A549 treated with dexamethasone at 1 μM for 4 hours (cell line): ENCODE data around the gene MMP23B. TPM values are rescaled to one million over a fixed set of nuclear protein-coding genes. Genes with fewer than 3 reads are reported as not detected.

Experiments
- total RNA-seq: library from RNA; stranded (reverse); fragments of 200-300 nt; extraction: Qiagen RNA extraction; gene quantifications from 5 replicates; pipeline ENCODE4 v1.2.3, GENCODE V29; 2022

The MMP23B gene
- 0.46 to 0.79 TPM (median 0.61 TPM) in 4 of 5 replicates, not detected in the other for total RNA-seq

GRCh38 chr1:1631782-1632420 lies at the start of gene MMP23B:
MMP23B (plus strand) TSS chr1:1632173; CDS start chr1:1632219, 46 bp downstream.

GRCh38 chr1:1599935-1600860 lies 31.8 kb upstream of the MMP23B start, which contains the start of gene FNDC10:
FNDC10 (minus strand) TSS chr1:1600135; CDS start chr1:1600015, 120 bp downstream.

GRCh38 chr1:1615256-1616044 lies 16.5 kb upstream of the MMP23B start, which contains the start of gene MIB2:
MIB2 (plus strand) TSS chr1:1615500; CDS start chr1:1623453, 7,953 bp downstream.

GRCh38 chr1:1658583-1659549 lies 26.9 kb downstream of the MMP23B start, which contains the start of gene CDK11B:
CDK11B (minus strand) TSS chr1:1659004; CDS start chr1:1657485, 1,519 bp downstream.

Other genes with a start within 250 kb of the MMP23B start
- 29.8 to 55.4 TPM (median 47.5 TPM) in 5 replicates for gene CCNL2, start 232.8 kb upstream of the MMP23B start, total RNA-seq
- gene MRPL20, start 224.9 kb upstream of the MMP23B start, total RNA-seq: 122 to 160 TPM (median 123 TPM) in 5 replicates
- gene ANKRD65, start 210.9 kb upstream of the MMP23B start, total RNA-seq: 0.05 TPM in 1 of 5 replicates, not detected in the others
- gene VWA1, start 196.5 kb upstream of the MMP23B start, total RNA-seq: 4.2 to 13.3 TPM (median 12.5 TPM) in 5 replicates
- gene ATAD3C, start 182.5 kb upstream of the MMP23B start, total RNA-seq: not detected in 5 replicates
- gene ATAD3B, start 160.4 kb upstream of the MMP23B start, total RNA-seq: 1.7 to 3.2 TPM (median 2.8 TPM) in 5 replicates
- gene ATAD3A, start 120.0 kb upstream of the MMP23B start, total RNA-seq: 25.4 to 40.1 TPM (median 36.8 TPM) in 5 replicates
- gene TMEM240, start 91.5 kb upstream of the MMP23B start, total RNA-seq: 0.20 to 0.52 TPM (median 0.37 TPM) in 5 replicates
- 89.6 to 116 TPM (median 106 TPM) in 5 replicates for gene SSU72, start 57.3 kb upstream of the MMP23B start, total RNA-seq
- 4.8 to 10.5 TPM (median 8.4 TPM) in 5 replicates for gene FNDC10, start 32.0 kb upstream of the MMP23B start, total RNA-seq
- gene MIB2, start 16.7 kb upstream of the MMP23B start, total RNA-seq: 7.5 to 18.7 TPM (median 16.1 TPM) in 5 replicates
- gene CDK11B, start 26.8 kb downstream of the MMP23B start, total RNA-seq: 21.9 to 26.1 TPM (median 25.6 TPM) in 5 replicates
- gene SLC35E2B, start 60.6 kb downstream of the MMP23B start, total RNA-seq: 8.4 to 13.9 TPM (median 13.2 TPM) in 5 replicates
- gene CDK11A, start 92.2 kb downstream of the MMP23B start, total RNA-seq: 15.4 to 25.1 TPM (median 21.7 TPM) in 5 replicates
- 27.1 to 39.9 TPM (median 37.2 TPM) in 5 replicates for gene NADK, start 146.3 kb downstream of the MMP23B start, total RNA-seq